NCI-H526 (cell line): ENCODE measurements around the gene TXLNA.

Experiments
- DNase-seq, 2 experiments: peaks; one replicate each; lab custom pipeline; 2025; lab: John Stamatoyannopoulos, UW

The TXLNA gene

DNA sequence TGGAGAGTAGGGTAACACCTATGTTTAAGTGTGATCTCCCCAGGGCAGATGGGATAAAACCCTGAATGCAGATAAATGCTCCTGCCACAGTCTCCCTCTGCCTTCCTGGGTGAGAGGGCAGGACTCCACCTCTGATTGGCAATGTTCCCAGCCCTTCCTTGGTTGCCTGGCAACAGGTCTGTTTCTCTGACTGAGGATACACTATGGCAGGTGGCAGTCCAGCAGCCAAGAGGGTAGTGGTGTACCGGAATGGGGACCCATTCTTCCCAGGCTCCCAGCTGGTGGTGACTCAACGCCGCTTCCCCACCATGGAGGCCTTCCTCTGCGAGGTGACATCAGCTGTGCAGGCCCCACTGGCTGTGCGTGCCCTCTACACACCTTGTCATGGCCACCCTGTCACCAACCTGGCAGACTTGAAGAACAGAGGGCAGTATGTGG, 29.4 kb downstream of the TXLNA start, which contains the start of gene DCDC2B:
TSS of gene DCDC2B (plus strand) at position 199 of the 438 bp plus-strand sequence. CDS start at position 204, 5 bp downstream.
- DNase-seq, result peak; percentile 23 to 64

DNA sequence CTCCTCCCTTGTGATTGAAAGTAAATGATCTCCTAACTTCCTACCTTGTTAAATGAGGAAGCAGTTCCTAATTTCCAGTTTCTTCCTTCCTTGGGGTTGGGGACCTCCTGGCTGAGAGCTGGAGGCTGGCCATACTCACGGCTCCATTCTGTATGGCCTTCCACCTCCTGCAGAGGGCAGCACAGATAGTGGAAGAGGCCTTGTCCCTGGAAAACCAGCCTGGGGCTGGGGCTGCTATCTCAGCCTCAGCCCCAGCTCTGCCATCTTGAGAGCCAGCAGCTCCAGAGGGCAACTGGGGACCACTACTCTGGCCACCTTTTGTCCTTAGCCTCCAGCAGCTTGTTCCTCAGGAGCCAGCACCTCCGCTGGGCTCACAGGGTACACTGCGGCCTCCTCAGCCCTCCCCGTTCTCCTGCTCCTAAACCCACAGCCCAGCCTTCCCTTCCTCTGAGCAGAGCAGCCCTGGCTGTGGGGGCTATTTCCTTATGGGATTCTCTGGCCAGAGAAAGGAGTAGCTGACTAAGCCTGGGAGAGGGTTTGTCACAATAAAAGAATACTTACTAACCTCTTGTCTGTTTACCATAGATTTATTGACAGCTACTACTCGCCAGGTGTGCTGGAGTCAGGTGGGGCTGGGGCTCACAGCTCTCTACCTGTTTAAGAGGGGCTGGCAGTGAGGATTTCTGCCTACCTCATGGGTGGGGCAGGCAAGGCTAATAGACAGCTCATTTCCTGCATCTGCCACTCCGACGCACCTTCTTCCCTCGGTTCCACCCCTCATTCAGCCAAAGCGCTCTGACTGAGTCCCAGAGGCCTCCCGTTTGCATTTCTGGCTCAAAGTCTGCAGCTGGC, 36.4 kb downstream of the TXLNA start:
- peak; percentile 21 to 80 for DNase-seq

DNA sequence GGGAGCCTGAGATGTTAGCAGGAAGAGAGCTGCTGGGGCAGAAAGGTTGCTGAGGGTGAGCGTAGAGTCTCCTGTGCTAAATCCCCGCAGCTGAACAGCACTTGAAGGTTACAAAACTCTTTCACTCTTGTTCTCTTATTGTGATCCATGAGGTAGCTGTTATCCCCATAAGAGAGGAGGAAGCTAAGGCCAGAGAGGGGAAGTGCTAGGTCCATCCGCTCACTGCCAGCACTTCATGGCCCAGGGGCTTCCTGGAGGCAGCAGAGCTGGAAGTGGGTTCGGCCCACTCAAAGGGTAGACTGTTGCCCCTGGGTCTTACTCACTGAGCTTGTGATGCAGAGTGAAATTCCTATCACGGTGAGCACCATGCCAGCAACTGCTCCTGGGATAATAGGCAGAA, 37.1 kb downstream of the TXLNA start:
- no peak for DNase-seq

DNA sequence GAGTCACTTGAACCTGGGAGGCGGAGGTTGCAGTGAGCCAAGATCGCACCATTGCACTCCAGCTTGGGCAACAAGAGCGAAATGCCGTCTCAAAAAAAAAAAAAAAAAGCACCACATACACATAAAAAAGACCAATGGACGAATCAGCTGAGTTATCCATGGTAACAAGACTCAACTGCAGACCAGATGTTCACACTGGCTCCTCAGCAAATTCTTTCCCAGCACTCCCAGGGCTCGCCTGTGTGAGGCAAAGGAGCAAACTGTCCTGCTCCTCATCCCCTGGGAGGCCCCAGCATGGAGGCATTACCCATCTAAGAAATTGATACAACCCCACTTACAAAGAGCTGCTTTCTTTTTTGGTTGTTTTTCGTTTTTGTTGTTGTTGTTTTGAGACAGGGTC, 39.5 kb downstream of the TXLNA start:
- DNase-seq, result no peak

DNA sequence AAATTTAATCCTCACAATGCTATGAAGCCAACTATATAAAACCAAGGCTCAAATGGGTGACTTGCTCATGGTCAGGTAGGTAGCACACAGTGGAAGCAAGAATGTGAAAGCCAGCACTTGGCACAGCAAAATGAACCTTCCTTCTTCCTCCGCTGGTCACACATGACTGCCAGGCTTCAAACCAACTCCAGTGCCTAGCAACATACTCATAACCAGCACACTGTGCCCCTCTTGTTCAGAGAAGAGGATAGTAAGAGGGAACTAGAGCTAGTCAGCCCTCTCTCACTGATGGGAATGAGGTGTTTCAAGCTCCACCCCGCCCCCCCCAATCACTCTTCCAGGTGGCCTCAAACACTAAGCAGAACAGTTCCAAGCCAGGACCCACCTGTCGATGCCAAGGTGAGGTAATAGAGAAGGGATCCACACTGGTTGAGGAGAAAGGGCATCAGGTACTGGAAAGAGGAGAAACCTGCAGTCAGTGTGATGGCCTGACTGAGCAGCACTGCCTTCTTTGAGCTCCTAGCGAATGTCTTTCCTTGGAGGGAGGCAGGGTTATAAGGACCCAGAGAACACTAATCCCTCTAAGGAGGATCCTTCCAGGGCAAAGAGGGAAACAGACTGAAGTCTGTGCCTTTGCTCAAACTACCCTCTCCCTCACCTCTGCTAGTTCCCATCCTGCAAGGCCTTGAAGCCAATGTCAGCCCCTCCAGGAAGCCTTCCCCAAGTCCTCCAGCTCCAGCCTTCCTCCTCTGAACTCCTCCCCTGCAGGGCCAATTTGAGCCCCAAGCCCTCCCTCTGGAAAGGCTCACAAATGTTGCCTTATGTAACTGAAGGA, 41.5 kb downstream of the TXLNA start:
- no peak for DNase-seq

DNA sequence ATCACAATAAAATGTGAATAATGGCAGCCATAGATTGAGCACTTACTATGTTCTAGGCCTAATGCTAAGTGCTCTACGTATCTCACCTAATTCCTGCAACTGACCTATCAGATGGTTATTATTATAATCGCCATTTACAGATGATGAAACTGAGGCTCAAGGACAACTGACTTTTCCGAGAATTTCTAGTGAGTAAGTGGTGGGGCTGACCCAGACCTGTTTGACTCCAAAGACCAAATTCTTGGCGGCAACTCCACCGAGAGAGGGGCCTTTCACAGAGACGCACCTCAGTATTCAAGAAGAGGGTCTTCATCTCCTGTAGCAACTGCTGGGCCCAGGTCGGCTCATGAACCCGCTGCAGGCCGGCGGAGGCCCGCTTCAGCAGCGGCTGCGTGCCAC, 42.1 kb downstream of the TXLNA start:
- no peak for DNase-seq

DNA sequence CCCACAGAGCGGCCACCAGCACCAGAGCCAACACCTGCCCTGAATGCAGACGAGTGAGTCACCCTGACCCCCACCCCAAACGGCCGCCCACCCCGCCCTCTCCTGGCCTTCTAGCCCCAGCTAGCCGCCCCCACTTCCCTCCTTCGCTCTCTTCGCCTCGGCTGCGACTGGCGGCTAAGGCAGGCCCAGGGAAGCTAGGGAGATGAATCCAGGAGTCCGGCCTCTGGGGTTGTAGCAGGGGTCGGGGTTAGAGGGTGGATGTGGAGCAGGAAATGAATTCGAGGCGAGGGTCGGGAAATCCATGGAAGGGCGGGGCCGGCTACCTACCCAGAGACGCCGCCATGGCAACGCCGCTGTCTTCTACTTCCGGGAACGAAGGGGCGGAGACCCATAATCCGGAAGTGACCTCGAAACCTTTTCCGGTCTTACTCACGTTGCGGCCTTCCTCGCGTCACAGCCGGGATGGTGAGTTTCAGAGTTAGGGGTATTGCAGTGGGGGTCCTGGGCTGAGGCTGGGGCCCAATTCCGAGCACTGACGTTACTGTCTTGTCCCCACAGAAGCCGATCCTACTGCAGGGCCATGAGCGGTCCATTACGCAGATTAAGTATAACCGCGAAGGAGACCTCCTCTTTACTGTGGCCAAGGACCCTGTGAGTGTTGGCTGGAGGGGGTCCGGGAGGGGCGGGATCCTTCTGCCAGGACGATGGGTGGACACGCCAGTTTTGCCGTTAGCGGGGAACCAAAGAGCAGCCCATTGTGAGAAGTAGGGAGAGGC, 42.7 kb downstream of the TXLNA start, which contains the start of the genes EIF3I and TMEM234:
TSS of gene EIF3I (plus strand) at position 428 of the 776 bp plus-strand sequence. CDS start at position 463, 35 bp downstream.
TSS of gene TMEM234 (minus strand) at position 374 of the 776 bp plus-strand sequence. CDS start at position 343, 31 bp downstream.
- DNase-seq, result peak; percentile 84 to 95

DNA sequence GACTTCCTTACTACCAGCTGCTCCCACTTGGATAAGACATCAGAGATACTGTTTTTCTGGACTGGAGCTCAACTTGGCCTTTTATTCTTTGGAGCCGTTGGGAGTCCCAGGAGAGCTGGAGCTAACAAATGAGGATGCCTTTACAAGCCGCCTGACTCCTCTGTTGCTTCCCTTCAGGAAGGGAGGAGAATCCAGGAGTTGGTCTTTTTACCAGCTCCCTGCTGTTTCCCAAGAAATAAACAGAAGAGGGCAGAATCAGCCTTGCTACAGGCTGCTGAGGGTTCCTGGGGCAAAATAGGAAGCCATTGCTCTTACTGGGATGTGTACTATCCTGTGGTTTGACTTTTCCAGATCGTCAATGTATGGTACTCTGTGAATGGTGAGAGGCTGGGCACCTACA, 44.2 kb downstream of the TXLNA start:
- no peak for DNase-seq

DNA sequence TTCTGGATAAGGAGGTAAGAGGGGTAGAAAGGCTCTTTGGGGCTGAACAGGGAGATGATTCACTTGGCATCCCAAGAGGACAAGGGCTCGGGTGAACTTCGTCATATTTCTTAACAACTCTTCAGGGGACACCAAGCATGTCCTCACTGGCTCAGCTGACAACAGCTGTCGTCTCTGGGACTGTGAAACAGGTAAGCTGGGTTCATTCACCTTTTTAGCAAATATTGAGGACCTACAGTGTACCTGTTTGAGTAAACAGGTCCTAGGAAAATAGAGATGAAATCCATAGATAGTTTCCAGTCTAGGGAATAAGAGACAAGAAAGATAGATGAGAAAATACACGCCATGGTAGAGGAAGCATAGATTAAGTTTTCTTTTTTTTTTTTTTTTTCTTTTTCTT, 44.8 kb downstream of the TXLNA start:
- no peak for DNase-seq

DNA sequence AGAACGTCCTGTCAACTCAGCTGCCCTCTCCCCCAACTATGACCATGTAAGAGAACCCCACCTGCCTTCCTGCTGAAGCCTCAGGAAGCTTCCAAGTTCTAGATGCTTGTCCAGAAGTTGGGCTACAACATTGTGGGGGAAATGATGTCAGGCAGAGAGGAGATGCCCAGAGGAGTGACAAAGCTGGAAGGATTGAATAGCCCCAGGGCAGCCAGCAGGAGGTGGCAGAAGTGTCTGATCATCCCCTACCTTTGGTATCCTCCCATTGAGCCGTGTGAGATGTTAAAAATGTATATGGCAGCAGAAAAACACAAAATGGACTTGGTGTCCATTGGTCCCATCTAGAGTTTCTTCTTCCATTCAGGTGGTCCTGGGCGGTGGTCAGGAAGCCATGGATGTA, 49.3 kb downstream of the TXLNA start:
- DNase-seq, result no peak

DNA sequence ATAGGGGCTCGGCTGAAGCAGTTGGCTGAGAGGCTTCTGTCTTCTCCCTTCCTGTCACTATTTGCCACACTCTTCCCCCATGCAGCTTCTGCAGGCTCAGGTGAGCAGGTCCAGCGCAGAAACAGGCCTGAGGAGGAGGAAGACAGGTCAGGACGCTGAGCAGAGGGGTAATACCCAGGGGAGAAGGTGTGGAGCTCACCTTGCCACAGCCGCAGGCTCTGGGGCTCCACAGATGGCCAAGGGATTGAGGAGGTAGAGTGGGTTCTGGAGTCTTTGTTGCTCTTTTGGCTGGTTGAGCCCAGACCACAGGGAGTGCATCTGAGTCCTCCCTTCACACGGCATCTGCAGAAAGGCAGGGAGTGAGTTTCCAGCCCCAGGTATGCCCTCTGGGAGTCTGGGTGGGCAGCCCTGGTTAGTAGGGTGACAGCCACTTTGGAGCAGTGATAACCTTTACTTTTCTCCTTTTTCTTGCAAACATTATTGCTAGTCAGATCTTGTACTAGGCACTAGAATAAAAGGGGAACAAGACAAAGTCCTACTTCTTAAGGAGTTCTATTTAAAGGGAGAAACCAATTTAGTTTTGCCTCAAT, 52.5 kb downstream of the TXLNA start:
- DNase-seq, result no peak

DNA sequence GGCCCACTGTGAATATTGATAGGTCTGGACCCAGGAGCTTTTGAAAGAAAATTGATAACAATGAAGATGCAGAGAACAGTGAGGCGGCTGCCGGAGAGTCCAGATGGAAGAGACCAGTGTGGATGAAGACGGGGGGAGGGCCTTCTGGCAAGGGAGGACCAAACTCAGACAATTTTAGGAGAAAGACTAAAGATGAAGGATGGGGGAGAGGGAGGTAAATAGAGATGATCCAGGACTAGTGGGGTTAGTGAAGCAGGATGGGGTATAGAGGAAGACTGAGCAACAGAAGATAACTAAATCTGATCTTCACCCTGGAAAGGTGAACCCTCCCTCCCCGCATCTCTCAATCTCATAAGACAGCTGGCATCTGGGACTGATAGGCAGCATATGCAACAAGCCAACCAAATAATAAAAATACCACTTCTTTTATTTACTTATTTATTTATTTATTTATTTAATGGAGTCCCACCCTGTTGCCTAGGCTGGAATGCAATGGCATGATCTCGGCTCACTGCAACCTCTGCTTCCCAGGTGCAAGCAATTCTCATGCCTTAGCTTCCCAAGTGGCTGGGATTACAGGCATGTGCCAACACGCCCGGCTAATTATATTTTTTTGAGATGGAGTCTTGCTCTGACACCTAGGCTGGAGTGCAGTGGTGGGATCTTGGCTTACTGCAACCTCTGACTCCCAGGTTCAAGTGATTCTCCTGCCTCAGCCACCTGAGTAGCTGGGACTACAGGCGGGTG, 53.3 kb downstream of the TXLNA start:
- DNase-seq, result peak in 1 of 2 experiments; percentile 15

DNA sequence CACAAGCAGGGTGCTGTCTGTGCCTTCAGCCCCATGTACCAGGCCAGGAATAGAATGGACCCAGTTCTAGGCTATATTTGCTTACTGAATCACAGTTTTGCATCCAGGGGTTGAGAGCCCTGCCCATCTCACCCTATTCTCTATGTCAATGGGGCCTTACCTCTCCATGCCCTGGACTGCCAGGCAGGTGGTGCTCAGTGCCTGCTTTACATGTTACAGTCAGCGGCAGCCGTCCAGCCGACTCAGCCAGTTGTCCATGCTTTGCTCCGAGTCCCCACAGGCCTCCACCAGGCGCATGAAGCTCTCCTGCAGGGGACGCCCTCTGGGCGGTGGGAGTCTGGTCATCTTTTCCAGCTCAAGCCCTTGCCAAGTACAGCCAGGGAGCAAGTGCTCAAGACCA, 55.3 kb downstream of the TXLNA start:
- DNase-seq, result peak; percentile 60 to 80

DNA sequence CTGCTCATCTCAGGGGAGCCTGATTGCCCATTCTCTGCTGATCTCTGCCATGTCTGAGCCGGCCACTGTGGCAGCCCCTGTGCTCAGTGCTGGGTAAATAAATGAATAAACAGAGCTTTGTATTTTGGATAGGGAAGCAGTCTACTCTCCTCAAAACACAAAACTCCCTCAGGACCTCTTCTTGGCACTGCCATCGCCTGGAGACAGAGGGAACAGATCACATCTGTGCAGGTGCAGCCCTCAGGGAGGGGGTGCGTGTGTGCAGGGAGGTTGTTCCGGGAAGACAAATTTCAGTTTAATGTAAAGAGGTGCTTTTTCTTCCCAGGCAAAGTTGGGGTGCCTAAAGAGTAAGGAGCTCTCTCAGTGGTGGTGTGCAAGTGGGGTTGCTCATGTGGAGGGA, 59.9 kb downstream of the TXLNA start:
- peak in 1 of 2 experiments; percentile 65 for DNase-seq

DNA sequence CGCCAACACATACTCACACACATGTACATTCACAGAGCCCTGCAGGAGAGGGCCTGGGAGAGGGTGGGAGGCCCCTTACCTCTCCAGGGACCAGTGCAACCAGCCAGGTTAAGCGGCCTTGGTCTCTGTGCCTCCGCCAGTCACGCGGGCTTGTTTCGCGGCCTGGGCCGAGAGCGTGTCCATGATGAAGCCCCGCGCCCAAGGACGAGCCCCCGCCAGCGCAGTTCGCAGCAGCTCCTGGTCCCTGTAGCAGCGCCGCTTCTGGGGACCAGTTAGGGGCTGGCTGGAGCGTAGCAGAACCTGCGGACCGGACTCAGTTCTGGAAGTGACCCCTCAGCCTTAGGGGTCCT, 60.3 kb downstream of the TXLNA start:
- peak; percentile 53 to 76 for DNase-seq

DNA sequence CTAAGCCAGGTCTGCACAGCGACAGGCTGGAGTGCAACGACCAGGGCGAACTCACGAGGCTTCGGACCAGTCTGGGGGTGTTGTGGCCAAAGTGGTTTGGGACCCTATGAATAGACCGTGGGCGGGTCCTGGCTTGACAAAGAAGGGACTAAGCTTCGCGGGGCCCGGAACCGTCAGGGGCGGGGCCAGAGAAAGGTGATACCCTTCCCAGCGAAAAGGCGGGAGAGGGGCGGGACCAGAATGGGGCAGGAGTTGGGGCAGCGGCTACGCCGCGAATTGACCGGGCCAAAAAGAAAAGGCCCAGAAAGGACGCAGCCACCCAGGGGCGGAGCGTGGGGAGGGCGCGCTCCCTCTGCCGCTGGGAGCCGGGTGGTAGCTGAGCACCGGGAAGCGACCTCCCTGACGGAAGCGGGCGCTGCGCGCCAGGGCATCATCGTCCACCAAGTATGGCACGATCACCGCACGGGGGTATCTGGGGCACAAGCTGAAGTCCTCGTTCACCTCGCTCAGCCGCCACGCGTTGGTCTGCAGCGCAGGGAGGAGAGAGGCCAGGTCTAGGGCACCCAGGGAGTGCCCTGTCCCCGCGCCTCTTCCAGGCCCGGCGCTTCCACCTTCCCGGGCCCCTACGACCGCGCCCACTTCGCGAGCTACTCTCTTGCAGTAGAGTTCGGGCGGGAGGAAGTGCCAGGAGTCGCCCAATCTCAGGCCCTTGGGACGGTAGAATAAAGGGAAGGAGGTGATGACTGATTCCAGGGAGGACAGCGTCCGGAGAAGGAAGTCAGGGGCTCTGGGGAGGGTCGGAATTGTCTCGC, 60.9 kb downstream of the TXLNA start:
- DNase-seq, result peak; percentile 65 to 88

DNA sequence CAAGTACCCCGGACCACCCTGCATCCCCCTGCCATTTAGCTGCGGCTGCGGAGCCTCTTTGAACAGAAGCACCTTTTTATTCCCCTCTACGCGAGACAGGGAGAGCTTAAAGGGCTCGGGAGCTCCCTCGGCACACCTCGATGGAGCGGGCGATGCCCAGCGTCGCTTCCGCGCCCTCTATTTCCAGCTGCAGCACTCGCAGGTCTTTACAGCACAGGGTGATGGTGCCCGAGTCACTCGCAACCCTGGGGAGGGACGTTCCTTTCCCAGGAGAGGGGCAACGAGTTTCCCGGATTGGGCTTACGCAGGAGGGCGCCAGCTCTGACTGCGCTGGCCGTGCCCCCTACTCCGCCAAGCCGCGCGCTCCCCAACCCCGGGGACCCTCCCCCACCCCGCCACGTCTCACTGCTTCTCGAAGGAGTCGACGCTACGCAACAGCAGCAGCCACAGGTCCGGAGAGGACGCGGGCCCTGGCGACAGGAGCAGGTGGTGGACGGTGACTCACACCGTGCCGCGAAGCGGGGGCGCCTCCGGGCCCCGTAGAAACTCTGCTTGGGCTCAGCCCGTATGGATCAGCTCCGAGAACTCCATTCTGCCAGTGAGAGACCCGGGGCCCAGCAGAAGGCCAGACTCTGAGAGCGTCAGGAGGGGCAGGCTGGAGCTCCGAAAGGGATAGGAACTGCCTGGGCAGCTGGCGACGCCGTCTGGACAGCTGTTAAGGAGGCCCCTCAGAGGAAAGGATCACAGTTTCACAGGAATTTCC, 61.7 kb downstream of the TXLNA start:
- DNase-seq, result peak in 1 of 2 experiments; percentile 81

DNA sequence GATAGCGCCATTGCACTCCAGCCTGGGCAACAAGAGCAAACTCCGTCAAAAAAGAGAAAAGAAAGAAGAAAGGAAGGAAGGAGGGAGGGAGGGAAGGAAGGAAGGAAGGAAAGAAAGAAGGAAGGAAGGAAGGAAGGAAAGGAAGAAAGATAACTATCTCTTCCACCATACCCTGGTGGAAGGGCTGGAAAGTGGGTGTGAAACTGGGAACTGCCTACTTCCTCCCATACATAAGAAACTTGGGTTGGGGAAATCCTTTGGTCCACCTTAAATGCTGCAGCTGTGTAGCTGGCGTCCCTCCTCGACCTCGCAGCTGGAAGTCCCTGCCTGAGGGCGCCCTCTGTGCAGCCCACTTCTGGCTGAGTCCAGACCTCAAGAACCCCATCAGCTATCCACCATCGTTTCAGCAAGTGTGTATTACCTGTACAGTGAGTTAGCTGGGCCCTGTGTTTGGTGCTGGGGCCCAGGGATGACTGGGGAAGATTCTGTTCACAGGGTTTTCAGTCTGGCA, 62.9 kb downstream of the TXLNA start:
- DNase-seq, result no peak

DNA sequence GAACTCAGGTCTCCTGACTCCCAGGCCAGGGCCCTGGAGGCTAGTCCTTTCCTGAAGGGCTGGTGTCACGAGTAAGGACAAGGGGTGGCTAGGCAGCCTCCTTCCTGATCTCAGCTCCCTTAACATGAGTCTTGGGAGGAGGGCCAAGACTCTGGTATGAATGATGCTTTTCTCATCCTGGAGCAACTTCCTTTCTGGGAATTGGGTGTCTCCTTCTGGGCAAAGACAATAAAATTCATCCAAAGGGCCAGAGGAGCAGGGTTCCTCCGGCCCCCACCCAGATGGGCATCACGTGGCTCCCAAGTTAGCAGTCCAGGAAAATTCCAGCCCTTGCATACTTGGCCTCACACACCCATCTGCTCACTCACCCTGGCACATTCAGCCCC, 67.4 kb downstream of the TXLNA start, which contains the start of gene FAM167B:
TSS of gene FAM167B (plus strand) at position 335 of the 386 bp plus-strand sequence. CDS start 200 bp downstream, outside the sequence.
- DNase-seq, result no peak
